Keratinocyte (primary cell): ENCODE measurements around the gene SMAD5. TPM values are rescaled to one million over a fixed set of nuclear protein-coding genes. Genes with fewer than 3 reads are reported as not detected.

Experiments used
- DNase-seq: peaks from one replicate; pipeline ENCODE4 v3.0.0-alpha.2; 2011; ENCODE audit warnings: low read depth, missing footprints, low spot score
- FAIRE-seq: peaks from 2 replicates; lab custom pipeline; 2011; peaks lifted over from hg19 to GRCh38; lab: Jason Lieb, UNC
- H2AFZ ChIP-seq: 2 replicates; pipeline ENCODE4 v1.6.0; 2012; ENCODE audit warnings: low read length, control low read depth, inconsistent platforms; ENCODE audit not compliant: control insufficient read depth
- H3K27ac ChIP-seq: 2 replicates; pipeline ENCODE4 v1.5.1; 2011; ENCODE audit warnings: low read length; ENCODE audit not compliant: control insufficient read depth, insufficient read depth
- H3K27me3 ChIP-seq: 3 replicates; pipeline ENCODE4 v1.6.0; 2011; ENCODE audit warnings: low read length; ENCODE audit not compliant: control insufficient read depth, insufficient read depth; ENCODE audit errors: extremely low read depth
- H3K36me3 ChIP-seq, 2 experiments: 2 replicates in 1 of 2; 3 replicates in 1 of 2; pipeline ENCODE4 v1.5.1; 2011; ENCODE audit warnings: low read length in 2 of 2, mild to moderate bottlenecking in 1 of 2; ENCODE audit not compliant: control insufficient read depth in 2 of 2, insufficient read depth in 2 of 2; ENCODE audit errors: extremely low read depth in 1 of 2
- H3K4me1 ChIP-seq: 3 replicates; pipeline ENCODE4 v1.5.1; 2011; ENCODE audit warnings: low read length; ENCODE audit not compliant: control insufficient read depth, insufficient read depth; ENCODE audit errors: extremely low read depth
- H3K4me2 ChIP-seq: 3 replicates; pipeline ENCODE4 v1.6.0; 2011; ENCODE audit warnings: low read depth, low read length; ENCODE audit not compliant: control insufficient read depth, insufficient read depth; ENCODE audit errors: extremely low read depth
- H3K4me3 ChIP-seq, 3 experiments: fragments of 200-600 bp in 1 of 3; sonication (generic) in 1 of 3; 2 replicates in 2 of 3; 3 replicates in 1 of 3; pipeline ENCODE4 v1.5.1; 2011 to 2016; ENCODE audit warnings: low read length in 3 of 3, mild to moderate bottlenecking in 3 of 3, control low read depth in 2 of 3, inconsistent platforms in 1 of 3, low read depth in 1 of 3, mixed read lengths in 1 of 3, mixed run types in 1 of 3, moderate library complexity in 1 of 3; ENCODE audit not compliant: control insufficient read depth in 2 of 3, insufficient read depth in 2 of 3; ENCODE audit errors: extremely low read depth in 1 of 3
- H3K79me2 ChIP-seq: 2 replicates; pipeline ENCODE4 v1.6.0; 2012; ENCODE audit warnings: low read length; ENCODE audit not compliant: control insufficient read depth, insufficient read depth
- H3K9ac ChIP-seq: 3 replicates; pipeline ENCODE4 v1.6.0; 2011; ENCODE audit warnings: low read length; ENCODE audit not compliant: control insufficient read depth, insufficient read depth; ENCODE audit errors: extremely low read depth
- H3K9me1 ChIP-seq: 3 replicates; pipeline ENCODE4 v1.6.0; 2011; ENCODE audit warnings: low read length; ENCODE audit not compliant: control insufficient read depth, insufficient read depth; ENCODE audit errors: extremely low read depth
- H3K9me3 ChIP-seq: 2 replicates; pipeline ENCODE4 v1.5.1; 2012; ENCODE audit warnings: low read depth, low read length; ENCODE audit not compliant: control insufficient read depth
- H4K20me1 ChIP-seq: 3 replicates; pipeline ENCODE4 v1.6.0; 2011; ENCODE audit warnings: low read length; ENCODE audit not compliant: control insufficient read depth, insufficient read depth; ENCODE audit errors: extremely low read depth
- EZH2 ChIP-seq: IDR thresholded peaks from one replicate; pipeline ENCODE4 v1.6.1; 2012; ENCODE audit warnings: inconsistent platforms, mild to moderate bottlenecking, low read length, moderate library complexity
- dilution Hi-C: fragments of 300-500 bp; cut with MboI; formaldehyde crosslinking; loops from one replicate; pipeline ENCODE4 v1.7.0; 2020; ENCODE audit warnings: low sequenced_read_pairs; ENCODE audit not compliant: extremely low pct_ligation_motif_present
- polyA plus RNA-seq, 5 experiments: library from polyadenylated mRNA; depleted of rRNA in 3 of 5; stranded (reverse) in 3 of 5; stranded (forward) in 1 of 5; unstranded in 1 of 5; fragments of >200 nt; gene quantifications; 1 replicate in 1 of 5; 2 replicates in 3 of 5; 3 replicates in 1 of 5; pipeline versions ENCODE4 v1.2.1 to v1.2.3, GENCODE V29; 2011 to 2012; ENCODE audit warnings: missing spikeins in 2 of 5, low read depth in 1 of 5, low replicate concordance in 1 of 5
- TF ChIP-seq, protein P1 (sequence below), 3 experiments: IDR thresholded peaks in 1 of 3; conservative IDR thresholded peaks in 1 of 3; optimal IDR thresholded peaks in 1 of 3; 2 replicates in 2 of 3; 3 replicates in 1 of 3; pipeline versions ENCODE3 to v1.5.1; 2011; ENCODE audit warnings: low read length in 3 of 3, mild to moderate bottlenecking in 3 of 3, moderate library complexity in 2 of 3, control low read depth in 1 of 3, inconsistent platforms in 1 of 3; ENCODE audit not compliant: insufficient read depth in 2 of 3; ENCODE audit errors: extremely low read depth in 1 of 3

The SMAD5 gene
- polyA plus RNA-seq, 1 donor (not counting 4 experiments of a cell fraction or from before 2014, with no cell fraction given), result 72.1 TPM

DNA sequence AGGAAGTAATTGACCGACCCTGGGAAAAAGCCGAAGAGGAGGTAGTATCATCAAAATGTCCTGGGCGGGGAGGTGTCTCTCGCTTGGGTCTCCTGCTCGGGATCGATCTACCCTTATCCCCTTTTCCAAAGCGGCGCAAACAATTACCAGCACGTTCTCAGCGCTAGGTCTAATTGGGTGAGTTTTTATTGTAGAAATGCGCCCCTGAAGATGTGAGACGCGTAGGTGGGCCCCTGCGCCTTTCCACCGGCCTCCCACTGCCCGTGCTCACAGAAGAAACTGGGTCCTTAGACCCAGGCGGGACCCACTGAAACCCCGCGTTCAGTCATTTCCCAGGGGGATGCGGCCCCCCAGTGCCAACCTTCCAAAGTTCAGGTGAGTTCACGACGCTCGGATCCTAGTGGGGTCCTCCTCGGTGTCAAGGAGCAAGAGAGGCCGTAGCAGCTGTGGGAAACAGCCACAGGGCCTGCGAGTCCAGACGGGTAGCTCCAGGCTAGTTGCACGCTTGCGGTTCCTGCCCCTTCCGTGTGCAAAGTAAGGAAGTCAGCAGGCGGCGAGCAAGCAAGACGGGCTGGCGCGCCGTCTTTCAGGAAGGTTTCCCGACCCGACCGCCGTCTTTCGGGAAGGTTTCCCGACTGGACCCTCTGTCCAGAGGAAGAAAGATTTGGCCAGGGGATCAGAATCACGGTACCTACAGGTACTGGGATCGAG, 58.8 kb downstream of the SMAD5 start:
- H3K27ac ChIP-seq, result no peak overlapping the region
- H4K20me1 ChIP-seq, result peaks cover 6% of the 10 kb centered on the region
- no peaks in the 10 kb centered on the region for H3K9me3 ChIP-seq
- no peak for FAIRE-seq
- DNase-seq, result no peak
- peaks cover 37% of the 10 kb centered on the region for H3K27me3 ChIP-seq
- peak overlapping the region in 2 of 3 experiments; percentile 48 to 63 for H3K4me3 ChIP-seq
- H3K79me2 ChIP-seq, result no peaks in the 10 kb centered on the region
- H2AFZ ChIP-seq, result no peak overlapping the region
- H3K4me2 ChIP-seq, result peak overlapping the region; percentile 85
- peak overlapping the region; percentile 4 for H3K9ac ChIP-seq
- dilution Hi-C loops, result no loop called here
- peaks cover 17% of the 10 kb centered on the region for H3K4me1 ChIP-seq
- H3K9me1 ChIP-seq, result no peaks in the 10 kb centered on the region
- H3K36me3 ChIP-seq, result peaks cover 0 to 8% of the 10 kb centered on the region in 2 experiments
- no peak for TF ChIP-seq EZH2
- TF ChIP-seq, protein P1, sequence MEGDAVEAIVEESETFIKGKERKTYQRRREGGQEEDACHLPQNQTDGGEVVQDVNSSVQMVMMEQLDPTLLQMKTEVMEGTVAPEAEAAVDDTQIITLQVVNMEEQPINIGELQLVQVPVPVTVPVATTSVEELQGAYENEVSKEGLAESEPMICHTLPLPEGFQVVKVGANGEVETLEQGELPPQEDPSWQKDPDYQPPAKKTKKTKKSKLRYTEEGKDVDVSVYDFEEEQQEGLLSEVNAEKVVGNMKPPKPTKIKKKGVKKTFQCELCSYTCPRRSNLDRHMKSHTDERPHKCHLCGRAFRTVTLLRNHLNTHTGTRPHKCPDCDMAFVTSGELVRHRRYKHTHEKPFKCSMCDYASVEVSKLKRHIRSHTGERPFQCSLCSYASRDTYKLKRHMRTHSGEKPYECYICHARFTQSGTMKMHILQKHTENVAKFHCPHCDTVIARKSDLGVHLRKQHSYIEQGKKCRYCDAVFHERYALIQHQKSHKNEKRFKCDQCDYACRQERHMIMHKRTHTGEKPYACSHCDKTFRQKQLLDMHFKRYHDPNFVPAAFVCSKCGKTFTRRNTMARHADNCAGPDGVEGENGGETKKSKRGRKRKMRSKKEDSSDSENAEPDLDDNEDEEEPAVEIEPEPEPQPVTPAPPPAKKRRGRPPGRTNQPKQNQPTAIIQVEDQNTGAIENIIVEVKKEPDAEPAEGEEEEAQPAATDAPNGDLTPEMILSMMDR (optimal IDR thresholded peaks at IDR 0.05 in 1 of 3, IDR thresholded peaks at IDR 0.05 in 1 of 3, conservative IDR thresholded peaks at IDR 0.05 in 1 of 3; ENCODE audit: extremely low read depth in 1 of 3, insufficient read depth in 2 of 3, low read length in 3 of 3), result no peak

DNA sequence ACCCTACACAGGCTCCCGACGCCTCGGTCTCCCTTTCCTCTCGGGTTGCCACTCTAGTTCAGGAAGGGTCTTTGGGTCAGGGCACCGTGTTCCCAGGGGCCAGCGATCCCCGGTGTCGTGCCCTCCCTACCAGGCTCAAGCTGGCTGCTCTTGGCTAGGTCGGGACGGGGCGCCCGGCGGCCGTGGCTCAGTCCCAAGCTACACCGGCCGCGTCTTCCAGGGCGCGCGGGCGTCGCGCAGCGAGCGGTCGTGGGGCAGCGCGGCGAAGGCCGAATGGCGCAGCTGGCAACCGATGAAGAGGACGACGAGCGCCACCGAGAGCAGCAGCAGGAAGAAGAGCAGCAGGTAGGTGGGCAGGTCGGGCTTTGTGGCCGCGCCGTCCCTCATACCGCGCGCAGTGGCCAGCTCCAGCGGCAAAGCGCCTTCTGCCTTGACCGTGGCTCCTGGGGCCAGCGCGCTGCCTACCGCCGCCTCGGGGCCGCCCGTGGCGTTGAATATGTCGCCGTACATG, 59.4 kb downstream of the SMAD5 start:
- peak overlapping the region in 2 of 3 experiments; percentile 48 to 63 for H3K4me3 ChIP-seq
- no peaks in the 10 kb centered on the region for H3K9me1 ChIP-seq
- peaks cover 17% of the 10 kb centered on the region for H3K4me1 ChIP-seq
- no peak overlapping the region for H3K27ac ChIP-seq
- peaks cover 6% of the 10 kb centered on the region for H4K20me1 ChIP-seq
- no peak overlapping the region for H2AFZ ChIP-seq
- no peaks in the 10 kb centered on the region for H3K9me3 ChIP-seq
- no peak for FAIRE-seq
- TF ChIP-seq EZH2, result peak; percentile 85
- TF ChIP-seq, protein P1 (optimal IDR thresholded peaks at IDR 0.05 in 1 of 3, IDR thresholded peaks at IDR 0.05 in 1 of 3, conservative IDR thresholded peaks at IDR 0.05 in 1 of 3; ENCODE audit: extremely low read depth in 1 of 3, insufficient read depth in 2 of 3, low read length in 3 of 3), result no peak
- no peak overlapping the region for H3K9ac ChIP-seq
- dilution Hi-C loops, result no loop called here
- peak overlapping the region; percentile 85 for H3K4me2 ChIP-seq
- no peak for DNase-seq
- no peaks in the 10 kb centered on the region for H3K79me2 ChIP-seq
- peaks cover 0 to 6% of the 10 kb centered on the region in 2 experiments for H3K36me3 ChIP-seq
- H3K27me3 ChIP-seq, result peaks cover 37% of the 10 kb centered on the region
